NCI-H146 treated with DMSO at 0.1 percent for 48 hours (cell line): Measurements from ENCODE around the gene ETS1.

Source experiments
- DNase-seq: peaks from one replicate; lab custom pipeline; 2025; ENCODE audit not compliant: unreplicated experiment; lab: John Stamatoyannopoulos, UW

Gene ETS1

GRCh38 chr11:128573638-128574037 lies 13.7 kb downstream of the ETS1 start:
- no peak for DNase-seq

- no peak for DNase-seq
Observed at GRCh38 chr11:128572965-128573364, 14.4 kb downstream of the ETS1 start.

GRCh38 chr11:128570632-128571031 lies 16.7 kb downstream of the ETS1 start:
- DNase-seq = no peak

GRCh38 chr11:128569291-128569690 lies 18.1 kb downstream of the ETS1 start:
- DNase-seq = no peak

GRCh38 chr11:128568166-128568778 lies 19.1 kb downstream of the ETS1 start:
- no peak for DNase-seq

GRCh38 chr11:128567130-128567529 lies 20.2 kb downstream of the ETS1 start:
- DNase-seq = no peak

GRCh38 chr11:128565881-128566280 lies 21.5 kb downstream of the ETS1 start:
- peak; percentile 11 for DNase-seq

- DNase-seq = no peak
Observed at GRCh38 chr11:128564642-128565245, 22.6 kb downstream of the ETS1 start.

- no peak for DNase-seq
Observed at GRCh38 chr11:128563942-128564641, 23.3 kb downstream of the ETS1 start.

GRCh38 chr11:128563308-128563707 lies 24.1 kb downstream of the ETS1 start:
- no peak for DNase-seq

GRCh38 chr11:128559496-128560103 lies 27.8 kb downstream of the ETS1 start:
- DNase-seq = no peak

- DNase-seq = no peak
Observed at GRCh38 chr11:128555606-128556005, 31.8 kb downstream of the ETS1 start.

- DNase-seq = peak; percentile 4
Observed at GRCh38 chr11:128553662-128554362, 33.5 kb downstream of the ETS1 start.

- DNase-seq = no peak
Observed at GRCh38 chr11:128552783-128553661, 34.3 kb downstream of the ETS1 start.

GRCh38 chr11:128551611-128552335 lies 35.6 kb downstream of the ETS1 start:
- DNase-seq = no peak

- DNase-seq = no peak
Observed at GRCh38 chr11:128551058-128551457, 36.3 kb downstream of the ETS1 start.

- DNase-seq = no peak
Observed at GRCh38 chr11:128550261-128550821, 37.0 kb downstream of the ETS1 start.

- no peak for DNase-seq
Observed at GRCh38 chr11:128549256-128549944, 38.0 kb downstream of the ETS1 start.
